Measurements from ENCODE around the gene MYL7.

MYL7 gene

DNA sequence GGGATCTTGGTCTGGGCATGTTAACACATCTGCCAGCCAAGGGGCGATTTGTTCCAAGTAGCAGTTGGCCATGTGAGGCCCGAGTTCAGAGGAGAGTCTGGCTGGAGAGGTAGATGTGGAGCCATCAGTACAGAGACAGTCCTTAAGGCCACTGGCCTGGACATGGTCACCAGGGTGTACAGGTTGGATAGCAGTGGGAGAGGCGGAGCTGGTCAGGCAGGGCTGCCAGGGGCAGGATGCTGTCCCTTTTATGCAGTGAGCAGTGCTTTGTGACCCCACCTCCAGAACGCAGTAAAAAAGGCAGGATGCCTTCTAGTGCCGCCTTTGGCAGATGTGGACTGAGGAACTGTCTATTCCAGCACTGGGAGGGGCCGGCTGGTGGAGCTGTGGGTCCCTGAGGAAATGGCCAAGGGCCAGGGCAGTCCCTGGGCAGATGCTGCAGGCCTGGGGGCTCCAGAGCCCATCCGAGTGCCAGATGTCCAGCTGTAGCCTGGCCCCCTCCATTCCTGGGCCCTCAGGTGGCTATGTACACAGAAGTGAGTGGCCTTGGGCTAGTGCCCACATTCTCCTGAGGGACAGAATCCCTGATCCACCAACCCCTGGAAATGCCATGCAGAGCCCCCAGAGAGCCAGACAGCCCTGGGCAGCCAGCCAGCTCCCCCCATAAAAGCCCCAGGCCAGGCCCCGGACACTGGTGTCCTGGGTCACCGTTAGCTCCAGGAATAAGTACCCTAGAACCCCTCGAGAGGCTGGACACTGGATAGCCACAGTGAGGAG is 17.2 kb upstream of the MYL7 start:
- no peaks in the 10 kb centered on the region for H3K27me3 Mint-ChIP-seq
- H3K4me1 Mint-ChIP-seq: no peaks in the 10 kb centered on the region
- no peaks in the 10 kb centered on the region for H3K9me3 Mint-ChIP-seq
- no peak for ATAC-seq
- H3K27ac Mint-ChIP-seq: no peak overlapping the region
- no peaks in the 10 kb centered on the region for H3K36me3 Mint-ChIP-seq
- no peak overlapping the region for H3K4me3 Mint-ChIP-seq

DNA sequence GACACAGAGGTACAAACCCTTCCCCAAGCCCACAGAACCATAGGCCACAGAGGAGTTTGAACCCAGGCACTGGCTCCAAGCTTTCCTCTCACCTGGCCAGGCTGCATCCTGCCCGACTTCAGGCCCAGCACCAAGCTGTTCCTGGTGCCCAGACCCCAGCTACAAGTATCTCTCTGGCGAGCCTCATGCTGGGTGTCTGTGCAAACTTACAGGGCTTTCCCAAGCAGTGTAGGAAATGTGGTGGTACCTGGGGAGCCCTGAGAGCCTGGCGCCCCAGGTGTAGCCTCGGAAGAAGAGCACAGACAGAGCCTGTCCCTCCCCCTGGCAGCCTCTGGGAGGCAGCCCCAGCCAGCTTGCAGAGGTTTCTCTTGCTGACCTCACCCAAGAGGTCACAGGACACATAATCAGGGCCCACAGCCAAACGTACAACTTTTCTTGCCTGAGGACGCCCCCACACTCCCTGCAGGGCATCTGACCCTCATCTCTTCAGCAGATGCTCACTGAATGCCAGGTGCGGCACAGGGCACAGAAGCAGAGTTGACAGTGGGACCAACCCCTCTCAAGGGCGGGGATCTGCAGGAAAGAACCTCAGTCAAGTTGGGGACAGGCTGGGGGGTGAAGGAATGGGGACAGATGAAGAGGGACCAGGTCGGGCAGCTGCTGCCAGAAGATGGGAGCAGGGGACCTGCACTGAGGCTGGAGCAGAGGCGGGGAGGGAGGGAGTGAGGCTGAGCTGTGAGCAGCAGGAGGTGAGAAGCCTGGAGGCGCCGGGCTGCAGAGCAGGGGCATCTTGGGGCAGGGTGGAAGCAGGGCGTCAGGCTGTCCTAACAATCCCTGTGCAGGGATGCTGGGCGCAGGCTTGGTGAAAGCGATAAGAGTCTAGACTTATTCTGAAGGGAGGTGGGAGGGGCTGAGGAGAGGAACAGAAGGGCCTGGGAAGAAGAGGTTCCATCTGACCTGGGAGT is 16.3 kb upstream of the MYL7 start:
- ATAC-seq: no peak
- Mint-ChIP-seq H3K27me3 (no peaks in the 10 kb centered on the region), H3K4me1 (no peaks in the 10 kb centered on the region), H3K9me3 (no peaks in the 10 kb centered on the region), H3K27ac (no peak overlapping the region), H3K4me3 (no peak overlapping the region), H3K36me3 (no peaks in the 10 kb centered on the region)

DNA sequence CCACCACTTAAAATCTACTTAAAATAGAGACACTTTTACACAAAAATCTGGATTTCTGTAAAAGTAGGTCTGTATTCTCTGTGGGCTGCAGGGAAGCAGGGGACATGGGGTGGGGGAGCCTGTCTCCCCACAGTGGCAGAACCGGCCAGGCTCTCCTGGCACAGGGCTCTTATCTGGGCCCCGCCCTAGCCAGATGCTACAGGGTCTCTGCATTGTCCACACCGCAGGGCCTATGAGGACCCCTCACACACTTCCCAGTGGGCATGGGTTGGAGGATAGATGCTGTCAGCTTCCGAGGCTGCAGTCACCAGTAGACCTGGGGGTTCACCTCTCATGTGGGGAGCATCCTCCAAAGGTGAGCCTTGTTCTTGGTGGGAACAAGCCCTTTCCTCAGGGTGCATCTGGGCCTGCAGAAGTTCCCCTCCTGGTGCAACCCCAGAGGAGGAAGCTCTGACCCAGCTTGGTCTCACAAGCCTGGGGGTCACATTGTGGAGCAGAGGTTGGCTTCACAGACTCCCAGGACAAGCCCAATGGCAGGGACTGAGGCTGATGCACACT is 15.4 kb upstream of the MYL7 start:
- ATAC-seq: no peak

DNA sequence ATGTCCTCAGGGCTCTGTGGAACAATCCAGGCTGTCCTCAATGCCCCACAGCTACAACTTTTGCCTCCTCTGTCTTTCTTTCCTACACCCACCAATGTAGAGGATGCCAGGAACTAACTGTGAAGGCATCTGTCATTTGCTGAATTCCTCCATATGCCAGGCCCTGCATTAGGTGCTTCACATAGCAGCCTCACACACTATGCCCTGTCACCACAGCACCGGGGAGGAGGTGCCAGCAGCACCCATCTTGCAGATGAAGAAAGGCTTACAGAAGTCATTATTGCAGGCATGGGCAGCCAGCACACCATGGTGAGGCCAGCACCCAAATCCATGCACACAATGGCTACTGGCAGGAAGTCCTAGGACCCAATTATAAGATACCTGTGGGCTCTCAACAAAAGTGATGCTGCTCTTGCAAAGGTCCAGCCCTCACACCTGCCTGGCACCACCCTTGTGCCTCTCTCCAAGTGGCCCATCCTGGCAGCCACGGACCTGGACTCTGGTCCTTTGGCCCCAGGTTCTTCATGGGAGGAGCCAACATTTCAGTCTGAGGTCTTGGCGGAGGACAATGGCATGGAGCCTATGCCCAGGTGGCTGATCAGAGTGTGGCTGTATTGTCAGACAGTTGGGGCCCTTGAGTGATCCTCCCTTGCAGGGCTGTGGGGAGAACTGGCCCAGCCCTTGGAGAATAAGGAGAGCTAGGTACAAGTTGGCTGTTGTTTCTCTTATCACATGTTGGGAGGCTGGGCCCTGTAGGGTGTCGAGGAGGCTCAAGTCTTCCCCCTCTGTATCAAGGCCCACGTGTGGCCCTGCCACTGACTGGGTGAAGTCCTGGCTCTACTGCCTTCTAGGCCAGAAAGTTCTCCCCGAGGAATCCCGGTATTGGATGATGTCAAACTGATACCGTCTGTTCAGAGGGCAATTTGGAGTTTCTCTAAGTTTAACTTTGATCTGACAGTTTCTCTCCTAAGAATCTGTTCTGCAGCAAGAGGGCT is 14.4 kb upstream of the MYL7 start:
- ATAC-seq: no peak
- no peaks in the 10 kb centered on the region for H3K36me3 Mint-ChIP-seq
- H3K27ac Mint-ChIP-seq: no peak overlapping the region
- H3K27me3 Mint-ChIP-seq: no peaks in the 10 kb centered on the region
- H3K4me3 Mint-ChIP-seq: no peak overlapping the region
- H3K9me3 Mint-ChIP-seq: no peaks in the 10 kb centered on the region
- H3K4me1 Mint-ChIP-seq: peaks cover 3% of the 10 kb centered on the region

More for the DNA sequence above, 15.4 kb upstream of the MYL7 start:
- Mint-ChIP-seq H3K9me3 (no peaks in the 10 kb centered on the region), H3K27me3 (no peaks in the 10 kb centered on the region), H3K36me3 (no peaks in the 10 kb centered on the region), H3K4me3 (no peak overlapping the region), H3K27ac (no peak overlapping the region), H3K4me1 (no peaks in the 10 kb centered on the region)

DNA sequence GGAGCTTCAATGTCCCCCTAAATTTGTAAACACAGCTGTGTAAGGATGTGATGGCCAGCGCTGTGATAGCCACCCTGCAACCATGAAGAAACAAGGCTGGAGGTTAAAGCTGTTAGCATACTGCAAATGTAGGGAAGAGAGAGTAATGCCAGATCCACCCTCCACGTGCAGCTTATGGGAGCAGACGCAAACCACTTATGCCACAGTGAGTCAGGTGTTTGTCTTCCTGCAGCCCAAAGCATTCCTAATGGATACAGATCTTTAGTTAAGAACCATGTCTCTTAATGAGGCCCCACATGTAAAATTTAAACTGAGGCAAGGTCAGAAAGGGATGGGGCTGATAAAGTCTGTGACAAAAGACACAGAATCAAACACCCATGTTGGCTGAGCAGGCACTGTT is 13.6 kb upstream of the MYL7 start:
- H3K27me3 Mint-ChIP-seq: no peaks in the 10 kb centered on the region
- H3K4me3 Mint-ChIP-seq: no peak overlapping the region
- peaks cover 8% of the 10 kb centered on the region for H3K4me1 Mint-ChIP-seq
- no peaks in the 10 kb centered on the region for H3K36me3 Mint-ChIP-seq
- H3K27ac Mint-ChIP-seq: no peak overlapping the region
- no peaks in the 10 kb centered on the region for H3K9me3 Mint-ChIP-seq
- no peak for ATAC-seq

DNA sequence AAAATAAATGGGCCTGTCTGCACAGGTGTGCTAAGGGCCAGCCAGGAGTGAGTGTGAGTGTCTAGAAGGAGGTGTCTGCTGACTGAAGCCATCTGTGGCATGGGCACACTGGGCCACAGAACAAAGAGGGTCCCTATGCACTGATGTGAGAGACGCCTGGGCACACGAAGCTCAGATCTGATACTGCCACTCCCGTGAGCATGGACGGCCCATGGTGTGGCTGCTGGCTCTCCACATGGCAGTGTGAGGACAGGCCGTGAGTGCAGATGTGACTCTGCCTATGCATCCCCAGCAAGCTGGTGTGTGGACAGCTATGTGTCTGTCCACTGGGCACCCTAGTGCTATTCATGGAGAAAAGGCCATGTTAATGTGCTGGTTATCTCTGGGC is 12.8 kb upstream of the MYL7 start:
- H3K27me3 Mint-ChIP-seq: no peaks in the 10 kb centered on the region
- H3K4me3 Mint-ChIP-seq: no peak overlapping the region
- H3K4me1 Mint-ChIP-seq: peaks cover 8% of the 10 kb centered on the region
- no peaks in the 10 kb centered on the region for H3K36me3 Mint-ChIP-seq
- no peak overlapping the region for H3K27ac Mint-ChIP-seq
- no peaks in the 10 kb centered on the region for H3K9me3 Mint-ChIP-seq
- ATAC-seq: no peak

DNA sequence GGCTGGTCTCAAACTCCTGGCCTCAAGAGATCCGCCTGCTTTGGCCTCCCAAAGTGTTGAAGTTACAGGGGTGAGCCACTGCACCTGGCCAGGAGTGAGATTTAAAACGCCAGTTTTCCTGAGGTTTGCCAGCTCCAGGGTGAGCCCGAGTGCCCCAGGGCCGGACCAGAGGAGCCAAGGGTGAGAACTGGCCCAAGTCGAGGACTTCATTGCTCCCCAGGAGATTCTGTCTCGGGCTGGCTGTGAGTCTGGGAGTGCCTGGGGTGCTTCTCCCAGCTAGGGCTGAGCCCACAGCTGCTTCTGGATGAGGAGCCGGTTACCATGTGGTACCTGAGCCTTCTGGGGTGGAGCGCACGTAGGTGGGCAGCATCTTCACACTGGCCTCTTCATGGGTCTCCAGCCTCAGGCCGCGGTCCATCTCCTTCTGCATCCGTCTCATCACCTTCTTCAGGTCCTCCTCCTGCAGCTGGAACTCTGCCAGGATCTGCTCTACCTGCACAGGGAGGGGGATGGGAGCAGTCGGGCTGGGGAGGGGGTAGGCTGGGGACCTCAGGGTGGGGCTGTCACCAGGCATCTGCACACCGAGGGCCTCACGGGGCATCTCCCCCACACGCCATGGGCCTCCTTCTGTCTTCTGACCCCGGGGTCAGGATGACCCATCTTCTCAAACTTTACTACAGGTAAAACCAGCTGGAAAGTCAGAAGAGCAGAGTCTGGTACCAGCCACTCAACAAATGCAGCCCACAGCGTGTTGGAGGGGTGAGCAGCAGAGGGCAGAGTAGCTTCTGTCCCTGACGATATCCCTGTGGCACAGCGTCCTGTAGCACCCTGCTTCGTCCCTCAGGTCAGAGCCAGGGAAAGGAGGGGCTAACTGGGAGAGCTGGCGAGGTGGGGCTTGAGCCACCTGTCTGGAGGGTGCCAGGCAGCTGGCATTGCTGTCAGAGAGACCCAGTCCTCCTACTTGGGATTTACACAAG is 12.1 kb upstream of the MYL7 start:
- Mint-ChIP-seq H3K27me3 (no peaks in the 10 kb centered on the region), H3K27ac (no peak overlapping the region), H3K4me1 (peaks cover 8% of the 10 kb centered on the region), H3K4me3 (no peak overlapping the region), H3K9me3 (no peaks in the 10 kb centered on the region), H3K36me3 (no peaks in the 10 kb centered on the region)
- no peak for ATAC-seq

DNA sequence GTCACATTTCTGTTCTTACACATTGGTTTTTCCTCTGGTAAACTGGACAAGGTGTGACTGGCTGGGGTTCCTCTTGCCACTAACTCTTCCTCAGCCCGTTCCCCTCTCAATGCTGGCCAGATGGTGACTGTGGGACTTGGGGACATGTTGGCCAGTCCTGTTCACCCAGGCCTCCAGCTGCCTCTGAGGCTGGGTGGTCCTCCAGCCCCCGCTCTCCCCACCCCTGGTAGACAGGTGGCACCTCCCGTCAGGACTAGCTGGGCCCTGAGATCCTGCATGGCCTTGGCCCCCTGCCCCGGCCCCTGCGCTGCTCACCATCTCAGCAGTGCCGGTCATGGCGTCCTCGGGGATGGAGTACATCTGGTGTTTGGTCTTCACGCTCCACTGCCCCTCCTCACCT is 10.8 kb upstream of the MYL7 start:
- H3K9me3 Mint-ChIP-seq: no peaks in the 10 kb centered on the region
- H3K27me3 Mint-ChIP-seq: no peaks in the 10 kb centered on the region
- ATAC-seq: no peak
- no peak overlapping the region for H3K27ac Mint-ChIP-seq
- no peaks in the 10 kb centered on the region for H3K36me3 Mint-ChIP-seq
- H3K4me3 Mint-ChIP-seq: no peak overlapping the region
- H3K4me1 Mint-ChIP-seq: peaks cover 8% of the 10 kb centered on the region

DNA sequence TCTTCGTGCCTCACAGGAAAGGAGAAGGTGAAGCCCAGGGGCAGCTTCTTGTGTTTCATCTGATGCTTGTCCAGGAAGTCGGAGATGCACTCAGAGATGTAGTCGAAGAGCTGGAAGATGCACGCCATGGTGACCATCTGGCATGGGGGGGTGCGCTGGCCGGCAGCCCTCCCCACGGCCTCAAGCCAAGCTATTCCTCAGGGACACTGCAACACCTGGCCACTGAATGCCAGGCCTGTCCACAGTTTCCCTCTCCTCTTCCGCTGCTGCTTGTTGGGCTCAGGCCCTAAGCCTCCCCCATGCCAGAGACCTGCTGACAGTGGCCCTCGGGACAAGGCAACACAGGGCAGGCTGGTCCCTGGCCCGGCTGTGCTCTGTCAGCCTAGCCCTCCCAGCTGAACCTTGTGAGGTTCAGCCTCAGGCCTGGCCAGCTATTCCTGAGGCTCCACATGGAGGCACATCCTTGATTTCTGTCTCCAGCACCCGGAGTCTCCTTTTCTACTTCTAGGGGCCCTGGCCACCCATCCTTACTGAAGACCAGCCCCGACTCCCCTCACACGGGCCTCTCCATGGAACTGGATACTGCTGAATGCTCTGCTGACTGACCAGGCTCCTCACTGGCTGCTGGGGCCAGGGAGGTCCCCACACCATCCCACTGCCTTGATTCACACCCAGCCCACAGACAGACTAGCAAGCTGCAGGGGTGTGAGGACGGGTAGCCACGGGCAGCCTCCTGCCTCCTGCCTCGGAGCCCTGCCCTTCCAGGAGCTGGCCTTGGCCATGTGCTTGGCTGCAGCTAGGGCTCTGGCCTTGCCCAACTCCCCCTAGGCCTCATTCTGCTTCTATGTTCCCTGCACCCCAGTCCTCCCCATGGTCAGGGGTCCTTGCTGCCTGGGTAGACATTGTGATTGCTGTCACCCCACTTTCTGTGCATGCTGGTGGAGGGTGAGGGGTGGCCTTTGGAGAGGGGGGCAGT is 10.1 kb upstream of the MYL7 start:
- H3K27ac Mint-ChIP-seq: no peak overlapping the region
- ATAC-seq: no peak

DNA sequence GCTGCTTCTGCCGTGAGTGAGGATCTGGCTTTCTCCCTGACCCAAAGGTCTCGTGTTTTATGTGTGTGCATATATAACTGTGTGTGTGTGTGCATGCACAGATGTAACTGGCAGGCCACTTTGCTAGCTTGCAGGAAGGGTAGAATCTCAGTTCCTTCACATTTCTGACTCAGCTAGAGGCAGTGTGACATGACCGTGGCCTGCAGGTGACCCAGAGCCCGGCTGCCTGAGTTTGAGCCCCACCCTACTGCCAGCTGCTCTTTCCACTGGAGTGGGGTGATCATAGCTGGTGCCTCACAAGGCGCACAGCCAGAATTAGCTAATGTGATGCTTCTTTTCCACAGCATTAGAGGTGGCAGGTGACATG is 9.3 kb upstream of the MYL7 start:
- Mint-ChIP-seq H3K9me3 (no peaks in the 10 kb centered on the region), H3K4me1 (peaks cover 18% of the 10 kb centered on the region), H3K4me3 (no peak overlapping the region), H3K27me3 (peaks cover 4% of the 10 kb centered on the region), H3K27ac (no peak overlapping the region), H3K36me3 (no peaks in the 10 kb centered on the region)
- peak; percentile 85 for ATAC-seq

More for the DNA sequence above, 10.1 kb upstream of the MYL7 start:
- no peaks in the 10 kb centered on the region for H3K36me3 Mint-ChIP-seq
- H3K9me3 Mint-ChIP-seq: no peaks in the 10 kb centered on the region
- no peak overlapping the region for H3K4me3 Mint-ChIP-seq
- H3K4me1 Mint-ChIP-seq: peaks cover 13% of the 10 kb centered on the region
- H3K27me3 Mint-ChIP-seq: no peaks in the 10 kb centered on the region

DNA sequence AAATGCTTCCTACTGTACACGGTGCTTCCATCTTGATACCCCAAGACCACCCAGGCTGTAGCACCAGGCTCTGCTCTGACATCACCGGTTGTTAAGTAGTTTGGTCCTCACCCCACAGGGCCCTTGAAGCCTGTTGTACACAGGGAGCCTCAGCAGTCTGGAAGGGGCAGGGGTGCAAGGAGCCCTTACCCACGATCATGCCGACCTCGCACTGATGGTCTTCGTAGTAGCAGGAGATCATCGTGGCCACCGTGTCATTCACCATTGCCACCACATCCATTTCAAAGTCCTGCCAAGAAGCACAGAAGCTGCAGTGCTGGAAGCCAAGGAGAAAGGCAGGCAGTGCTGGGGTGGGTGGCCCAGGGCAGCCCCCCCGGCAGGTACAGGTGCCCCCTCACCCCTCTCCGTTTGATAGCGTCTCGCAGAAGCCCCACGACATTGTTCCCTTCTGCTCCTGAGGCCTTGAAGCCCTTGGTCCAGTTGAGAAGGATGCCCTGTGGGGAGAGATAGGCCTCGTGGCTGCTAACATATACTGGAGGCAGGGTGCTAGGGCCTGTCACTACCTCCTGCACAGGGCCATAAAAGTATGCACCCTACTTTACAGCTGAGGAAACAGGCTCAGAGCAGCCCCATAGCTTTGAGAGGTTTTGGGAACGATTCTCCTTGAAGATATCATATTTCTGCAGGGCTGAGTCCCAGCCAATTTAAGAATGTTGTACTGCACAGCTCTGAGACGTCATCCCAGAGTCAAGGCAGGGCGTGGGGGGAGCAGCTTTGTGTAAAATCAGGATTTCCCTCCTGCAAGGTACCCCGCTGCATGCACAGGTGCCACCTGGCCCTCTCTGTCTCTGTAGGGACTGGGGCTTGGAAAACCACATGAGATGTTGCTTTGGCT is 8.7 kb upstream of the MYL7 start:
- Mint-ChIP-seq H3K4me1 (peaks cover 24% of the 10 kb centered on the region), H3K4me3 (no peak overlapping the region), H3K27me3 (peaks cover 10% of the 10 kb centered on the region), H3K36me3 (no peaks in the 10 kb centered on the region), H3K9me3 (no peaks in the 10 kb centered on the region), H3K27ac (no peak overlapping the region)
- ATAC-seq: no peak

DNA sequence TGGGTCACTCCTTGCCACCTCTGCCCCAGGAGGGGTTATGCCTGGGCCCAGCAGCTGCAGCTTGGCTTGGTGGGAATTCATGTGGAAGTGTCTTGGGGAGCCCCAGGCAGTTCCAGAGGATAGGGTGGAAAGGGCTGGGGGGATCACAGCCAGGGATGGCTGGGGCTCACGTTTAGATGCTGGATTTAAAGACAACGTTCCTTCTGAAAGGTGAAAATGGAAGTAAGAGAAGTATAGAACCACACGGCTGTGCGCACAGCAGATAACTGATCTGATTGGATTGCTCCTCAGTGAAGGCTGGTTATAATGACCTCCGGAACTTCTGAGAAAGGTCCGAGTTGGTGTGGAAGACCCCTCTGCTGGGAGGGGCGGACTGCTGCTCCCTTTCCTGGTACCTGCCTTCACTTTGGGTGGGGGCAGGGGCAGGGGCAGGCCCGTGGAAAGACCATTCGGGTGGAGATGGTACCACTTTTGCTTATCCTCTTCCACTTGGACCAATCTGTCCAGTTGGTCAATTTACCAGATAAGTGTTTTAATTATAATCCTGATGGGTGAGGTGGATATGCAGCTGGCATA is 7.9 kb upstream of the MYL7 start:
- H3K27ac Mint-ChIP-seq: no peak overlapping the region
- H3K27me3 Mint-ChIP-seq: peaks cover 13% of the 10 kb centered on the region
- H3K4me1 Mint-ChIP-seq: peaks cover 24% of the 10 kb centered on the region

More for the DNA sequence above, 7.9 kb upstream of the MYL7 start:
- no peaks in the 10 kb centered on the region for H3K36me3 Mint-ChIP-seq
- no peaks in the 10 kb centered on the region for H3K9me3 Mint-ChIP-seq
- no peak overlapping the region for H3K4me3 Mint-ChIP-seq
- no peak for ATAC-seq
